ENCODE data around the gene KIAA0825.

GRCh38 chr5:94407023-94407422 lies 211.4 kb downstream of the KIAA0825 start:
- TF ChIP-seq CTCF (IDR thresholded peaks at IDR 0.05) (no peak), POLR2A (IDR thresholded peaks at IDR 0.05) (no peak)

Data from Peyer's patch (tissue), 4 donors.